Sigmoid colon (tissue), 7 donors: Measurements from ENCODE around the gene RASA4B. TPM values are rescaled to one million over a fixed set of nuclear protein-coding genes. Genes with fewer than 3 reads are reported as not detected.

ENCODE experiments used
- DNase-seq: peaks from one replicate; pipeline ENCODE4 v3.0.0-alpha.2; 2019
- H3K27ac ChIP-seq, 4 donors: fragments of 200-600 bp; sonication (generic); one replicate each; pipeline ENCODE4 v1.5.1; 2016 to 2019; ENCODE audit warnings: mild to moderate bottlenecking in 1 of 4
- H3K27me3 ChIP-seq, 3 donors: fragments of 200-600 bp; sonication (generic); one replicate each; pipeline ENCODE4 v1.5.1; 2019; ENCODE audit warnings: mild to moderate bottlenecking in 1 of 3
- H3K36me3 ChIP-seq, 4 donors: fragments of 200-600 bp; sonication (generic); one replicate each; pipeline ENCODE4 v1.5.1; 2016 to 2019
- H3K4me1 ChIP-seq, 4 donors: fragments of 200-600 bp; sonication (generic); one replicate each; pipeline ENCODE4 v1.5.1; 2017 to 2019
- H3K4me3 ChIP-seq, 4 donors: fragments of 200-600 bp; sonication (generic); one replicate each; pipeline ENCODE4 v1.5.1; 2017 to 2019; ENCODE audit warnings: mild to moderate bottlenecking in 2 of 4, moderate library complexity in 1 of 4
- H3K9me3 ChIP-seq, 4 donors: fragments of 200-600 bp in 3 of 4; sonication (generic) in 3 of 4; one replicate each; pipeline versions ENCODE4 v1.5.1 to v1.6.1; 2013 to 2019
- EP300 ChIP-seq, 4 donors: sonication (generic); formaldehyde crosslinking; IDR thresholded peaks; one replicate each; pipeline ENCODE4 v1.6.1; 2017; ENCODE audit warnings: antibody characterized with exemption in 4 of 4
- POLR2A ChIP-seq, 2 donors: fragments of 450-650 bp; IDR thresholded peaks; one replicate each; pipeline ENCODE4 v1.6.1; 2016; ENCODE audit warnings: antibody characterized with exemption in 2 of 2, mild to moderate bottlenecking in 2 of 2, moderate library complexity in 2 of 2
- POLR2AphosphoS5 ChIP-seq, 4 donors: sonication (generic); formaldehyde crosslinking; IDR thresholded peaks; one replicate each; pipeline ENCODE4 v1.6.1; 2017; ENCODE audit warnings: antibody characterized with exemption in 4 of 4
- WGBS, 2 donors: extraction: QIAGEN DNeasy Blood & Tissue Kit; methylation state at CpG; one replicate each; pipeline ENCODE4 v1.1.7; 2013; 5-methylcytosine and 5-hydroxymethylcytosine counted together
- intact Hi-C: fragments of 100-400 bp; cut with DNase I; formaldehyde crosslinking; loops from one replicate; pipeline ENCODE4 v1.15.1; 2023
- polyA plus RNA-seq, 3 donors: library from polyadenylated mRNA; stranded (reverse); fragments of 200-250 nt; gene quantifications; one replicate each; pipeline ENCODE4 v1.2.3, GENCODE V29; 2013
- total RNA-seq, 4 donors: library from RNA; depleted of rRNA; stranded (reverse); fragments of >200 nt; gene quantifications; one replicate each; pipeline ENCODE4 v1.1.0, GENCODE V29; 2016
- TF ChIP-seq, protein P1 (sequence below), 4 experiments: fragments of 450-650 bp in 3 of 4; fragments of 200-600 bp in 1 of 4; IDR thresholded peaks; one replicate each; pipeline ENCODE4 v1.5.1; 2016 to 2019; ENCODE audit warnings: antibody characterized with exemption in 4 of 4, mild to moderate bottlenecking in 3 of 4, moderate library complexity in 2 of 4
- donor health status: healthy with polysubstance abuse.
- donor health status: Bipolar disorder and iron deficiency.
- donor health status: healthy.

Gene RASA4B
- total and polyA plus RNA-seq, 7 donors, result 2.5 to 39.1 (median 16.6) TPM

DNA sequence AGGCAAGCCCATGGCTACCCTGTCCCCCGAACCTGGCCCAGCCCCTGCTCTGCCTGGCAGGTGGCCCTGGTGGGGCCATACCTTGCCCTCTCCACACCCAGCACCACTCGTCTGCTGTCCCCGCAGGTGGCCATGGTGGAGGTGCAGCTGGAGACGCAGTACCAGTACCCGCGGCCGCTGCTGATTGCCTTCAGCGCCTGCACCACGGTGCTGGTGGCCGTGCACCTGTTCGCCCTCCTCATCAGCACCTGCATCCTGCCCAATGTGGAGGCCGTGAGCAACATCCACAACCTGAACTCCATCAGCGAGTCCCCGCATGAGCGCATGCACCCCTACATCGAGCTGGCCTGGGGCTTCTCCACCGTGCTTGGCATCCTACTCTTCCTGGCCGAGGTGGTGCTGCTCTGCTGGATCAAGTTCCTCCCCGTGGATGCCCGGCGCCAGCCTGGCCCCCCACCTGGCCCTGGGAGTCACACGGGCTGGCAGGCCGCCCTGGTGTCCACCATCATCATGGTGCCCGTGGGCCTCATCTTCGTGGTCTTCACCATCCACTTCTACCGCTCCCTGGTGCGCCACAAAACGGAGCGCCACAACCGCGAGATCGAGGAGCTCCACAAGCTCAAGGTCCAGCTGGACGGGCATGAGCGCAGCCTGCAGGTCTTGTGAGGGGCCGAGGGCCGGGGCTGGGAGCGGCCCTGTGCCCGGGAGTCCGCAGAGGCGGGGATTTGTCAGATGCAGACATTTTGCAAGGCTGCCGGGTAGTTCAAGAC, 71.0 kb downstream of the RASA4B start:
- Histone ChIP-seq H3K9me3 (no peaks in the 10 kb centered on the region), H3K4me1 (no peaks in the 10 kb centered on the region), H3K27me3 (no peaks in the 10 kb centered on the region), H3K4me3 (no peak overlapping the region), H3K27ac (no peak overlapping the region), H3K36me3 (peaks cover 0 to 13% (median 6%) of the 10 kb centered on the region in 4 donors)
- intact Hi-C loops, result no loop called here
- no peak for DNase-seq
- TF ChIP-seq POLR2AphosphoS5 (IDR thresholded peaks at IDR 0.05) (no peak), POLR2A (IDR thresholded peaks at IDR 0.05) (no peak), EP300 (IDR thresholded peaks at IDR 0.05) (no peak)
- TF ChIP-seq, protein P1, sequence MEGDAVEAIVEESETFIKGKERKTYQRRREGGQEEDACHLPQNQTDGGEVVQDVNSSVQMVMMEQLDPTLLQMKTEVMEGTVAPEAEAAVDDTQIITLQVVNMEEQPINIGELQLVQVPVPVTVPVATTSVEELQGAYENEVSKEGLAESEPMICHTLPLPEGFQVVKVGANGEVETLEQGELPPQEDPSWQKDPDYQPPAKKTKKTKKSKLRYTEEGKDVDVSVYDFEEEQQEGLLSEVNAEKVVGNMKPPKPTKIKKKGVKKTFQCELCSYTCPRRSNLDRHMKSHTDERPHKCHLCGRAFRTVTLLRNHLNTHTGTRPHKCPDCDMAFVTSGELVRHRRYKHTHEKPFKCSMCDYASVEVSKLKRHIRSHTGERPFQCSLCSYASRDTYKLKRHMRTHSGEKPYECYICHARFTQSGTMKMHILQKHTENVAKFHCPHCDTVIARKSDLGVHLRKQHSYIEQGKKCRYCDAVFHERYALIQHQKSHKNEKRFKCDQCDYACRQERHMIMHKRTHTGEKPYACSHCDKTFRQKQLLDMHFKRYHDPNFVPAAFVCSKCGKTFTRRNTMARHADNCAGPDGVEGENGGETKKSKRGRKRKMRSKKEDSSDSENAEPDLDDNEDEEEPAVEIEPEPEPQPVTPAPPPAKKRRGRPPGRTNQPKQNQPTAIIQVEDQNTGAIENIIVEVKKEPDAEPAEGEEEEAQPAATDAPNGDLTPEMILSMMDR (IDR thresholded peaks at IDR 0.05), result no peak
- 90 to 93% methylated on average over 41 of the region's 41 CpGs for WGBS, 2 donors

DNA sequence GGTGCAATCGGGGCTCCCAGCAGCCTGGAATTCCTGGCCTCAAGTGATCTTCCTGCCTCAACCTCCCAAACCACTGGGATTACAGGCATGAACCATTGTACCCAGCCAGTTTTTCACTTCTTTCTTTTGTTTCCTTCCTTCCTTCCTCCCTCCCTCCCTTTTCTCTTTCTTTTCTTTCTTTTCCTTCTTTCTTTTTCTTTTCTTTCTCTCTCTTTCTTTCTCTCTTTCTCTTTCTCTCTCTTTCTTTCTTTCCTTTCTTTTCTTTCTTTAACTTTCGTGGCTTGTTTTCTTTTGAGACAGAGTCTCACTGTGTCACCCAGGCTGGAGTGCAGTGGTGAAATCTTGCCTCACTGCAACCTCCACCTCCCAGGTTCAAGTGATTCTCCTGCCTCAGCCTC, 71.9 kb downstream of the RASA4B start:
- Histone ChIP-seq H3K36me3 (peaks cover 0 to 13% (median 6%) of the 10 kb centered on the region in 4 donors), H3K27ac (no peak overlapping the region), H3K4me3 (no peak overlapping the region), H3K9me3 (no peaks in the 10 kb centered on the region), H3K27me3 (no peaks in the 10 kb centered on the region), H3K4me1 (no peaks in the 10 kb centered on the region)
- no peak for DNase-seq
- WGBS, 2 donors, result 65 to 69% methylated on average over 2 of the region's 2 CpGs
- intact Hi-C loops, result no loop called here
- TF ChIP-seq, protein P1 (IDR thresholded peaks at IDR 0.05), result no peak
- no peak for TF ChIP-seq POLR2AphosphoS5 (IDR thresholded peaks at IDR 0.05)
- TF ChIP-seq EP300 (IDR thresholded peaks at IDR 0.05), result no peak
- TF ChIP-seq POLR2A (IDR thresholded peaks at IDR 0.05), result no peak

DNA sequence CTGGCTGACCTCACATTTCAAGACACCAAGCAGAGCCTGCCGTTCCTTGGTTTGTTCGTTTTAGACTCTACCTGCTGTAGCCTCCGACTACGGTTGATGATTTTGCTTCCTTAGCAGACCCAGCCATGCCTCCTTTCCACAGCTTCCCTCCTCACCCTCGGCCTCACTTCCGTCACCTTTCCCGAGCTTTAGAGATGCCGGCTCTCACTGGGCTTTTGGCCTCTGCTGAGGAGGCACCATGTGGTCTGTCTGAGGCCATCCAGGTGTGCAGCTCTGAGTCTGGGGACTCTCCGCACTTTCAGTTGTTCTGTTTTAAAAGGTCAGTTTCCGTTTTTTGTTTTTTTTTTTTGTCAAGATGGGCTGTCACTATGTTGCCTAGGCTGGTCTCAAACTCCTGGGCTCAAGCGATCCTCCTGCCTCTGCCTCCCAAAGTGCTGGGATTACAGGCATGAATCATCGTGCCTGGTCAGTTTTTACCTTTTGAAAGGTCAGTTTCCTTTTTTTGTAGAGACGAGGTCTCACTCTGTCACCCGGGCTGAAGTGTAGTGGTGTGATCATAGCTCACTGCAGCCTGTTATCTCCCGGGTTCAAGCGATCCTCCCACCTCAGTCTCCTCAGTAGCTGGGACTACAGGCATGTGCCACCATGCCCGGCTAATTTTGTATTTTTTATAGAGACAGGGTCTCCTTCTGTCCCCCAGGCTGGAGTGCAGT, 72.5 kb downstream of the RASA4B start:
- Histone ChIP-seq H3K9me3 (no peaks in the 10 kb centered on the region), H3K4me3 (no peak overlapping the region), H3K36me3 (peaks cover 0 to 13% (median 6%) of the 10 kb centered on the region in 4 donors), H3K4me1 (peaks cover 0 to 3% (median 0%) of the 10 kb centered on the region in 4 donors), H3K27ac (no peak overlapping the region), H3K27me3 (no peaks in the 10 kb centered on the region)
- no peak for TF ChIP-seq POLR2A (IDR thresholded peaks at IDR 0.05)
- no peak for TF ChIP-seq POLR2AphosphoS5 (IDR thresholded peaks at IDR 0.05)
- TF ChIP-seq EP300 (IDR thresholded peaks at IDR 0.05), result no peak
- TF ChIP-seq, protein P1 (IDR thresholded peaks at IDR 0.05), result no peak
- no peak for DNase-seq
- intact Hi-C loops, result no loop called here
- WGBS, 2 donors, result 84 to 85% methylated on average over 17 of the region's 17 CpGs

DNA sequence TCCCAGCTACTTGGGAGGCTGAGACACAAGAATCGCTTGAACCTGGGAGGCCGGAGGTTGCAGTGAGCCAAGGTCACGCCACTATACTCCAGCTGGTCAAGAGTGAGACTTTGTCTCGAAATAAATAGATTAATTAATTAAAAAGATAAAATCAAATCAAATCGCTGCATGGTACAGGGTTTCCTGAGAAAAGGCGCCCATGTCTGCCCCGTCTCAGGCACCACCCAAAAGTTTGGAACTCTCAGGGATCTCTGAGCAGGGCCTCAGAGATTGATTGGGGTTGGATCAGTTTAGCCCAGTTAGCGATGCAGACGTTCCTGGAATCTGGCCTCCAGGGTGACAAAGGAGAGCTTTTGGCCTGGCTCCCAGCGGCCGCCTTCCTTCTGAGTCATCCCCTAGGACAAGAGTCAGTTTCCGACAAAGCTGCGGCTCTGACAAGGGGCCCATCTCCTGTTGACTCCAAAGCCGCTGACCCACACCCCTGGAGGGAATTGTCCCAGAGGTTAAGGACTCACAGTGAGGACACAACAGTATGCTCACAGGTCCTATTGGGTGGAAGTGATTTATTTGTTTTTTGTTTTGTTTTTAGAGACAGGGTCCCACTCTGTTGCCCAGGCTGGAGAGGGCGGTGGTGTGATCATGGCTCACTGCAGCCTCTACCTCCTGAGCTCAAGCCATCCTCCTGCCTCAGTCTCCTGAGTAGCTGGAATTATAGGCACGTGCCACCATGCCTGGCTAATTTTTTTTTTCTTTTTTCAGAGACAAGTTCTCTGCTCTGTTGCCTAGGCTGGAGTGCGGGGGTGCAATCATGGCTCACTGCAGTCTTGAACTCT, 77.4 kb downstream of the RASA4B start:
- Histone ChIP-seq H3K9me3 (no peaks in the 10 kb centered on the region), H3K4me3 (no peak overlapping the region), H3K27ac (peak overlapping the region in 1 of 4 donors; percentile 41), H3K27me3 (no peaks in the 10 kb centered on the region), H3K4me1 (peaks cover 0 to 7% (median 0%) of the 10 kb centered on the region in 4 donors), H3K36me3 (peaks cover 0 to 5% (median 0%) of the 10 kb centered on the region in 4 donors)
- WGBS, 2 donors, result 86 to 87% methylated on average over 17 of the region's 17 CpGs
- intact Hi-C loops, result no loop called here
- TF ChIP-seq, protein P1 (IDR thresholded peaks at IDR 0.05), result no peak
- peak in 1 of 4 donors; percentile 17 for TF ChIP-seq POLR2AphosphoS5 (IDR thresholded peaks at IDR 0.05)
- peak; percentile 80 for DNase-seq
